ENCODE data around the gene YY1AP1.

DNA sequence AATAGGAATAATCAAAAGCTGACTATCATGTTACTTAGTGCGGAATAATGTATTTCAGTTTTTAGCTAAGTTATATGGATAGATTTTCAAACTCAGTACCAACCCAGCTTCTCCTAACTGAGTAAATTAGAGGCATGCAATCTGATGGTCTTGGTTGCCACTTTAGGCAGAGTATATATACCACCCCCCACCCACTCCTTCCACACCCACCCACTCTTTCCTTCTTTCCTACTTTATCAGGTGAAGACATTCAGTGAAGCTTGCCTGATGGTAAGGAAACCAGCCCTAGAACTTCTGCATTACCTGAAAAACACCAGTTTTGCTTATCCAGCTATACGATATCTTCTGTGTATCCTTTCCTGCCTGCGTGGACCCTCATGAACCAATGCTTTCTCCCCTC, 36.6 kb upstream of the YY1AP1 start:
- TF ChIP-seq, protein P1, sequence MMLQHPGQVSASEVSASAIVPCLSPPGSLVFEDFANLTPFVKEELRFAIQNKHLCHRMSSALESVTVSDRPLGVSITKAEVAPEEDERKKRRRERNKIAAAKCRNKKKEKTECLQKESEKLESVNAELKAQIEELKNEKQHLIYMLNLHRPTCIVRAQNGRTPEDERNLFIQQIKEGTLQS (IDR thresholded peaks at IDR 0.05): no peak
- TF ChIP-seq, protein P2, sequence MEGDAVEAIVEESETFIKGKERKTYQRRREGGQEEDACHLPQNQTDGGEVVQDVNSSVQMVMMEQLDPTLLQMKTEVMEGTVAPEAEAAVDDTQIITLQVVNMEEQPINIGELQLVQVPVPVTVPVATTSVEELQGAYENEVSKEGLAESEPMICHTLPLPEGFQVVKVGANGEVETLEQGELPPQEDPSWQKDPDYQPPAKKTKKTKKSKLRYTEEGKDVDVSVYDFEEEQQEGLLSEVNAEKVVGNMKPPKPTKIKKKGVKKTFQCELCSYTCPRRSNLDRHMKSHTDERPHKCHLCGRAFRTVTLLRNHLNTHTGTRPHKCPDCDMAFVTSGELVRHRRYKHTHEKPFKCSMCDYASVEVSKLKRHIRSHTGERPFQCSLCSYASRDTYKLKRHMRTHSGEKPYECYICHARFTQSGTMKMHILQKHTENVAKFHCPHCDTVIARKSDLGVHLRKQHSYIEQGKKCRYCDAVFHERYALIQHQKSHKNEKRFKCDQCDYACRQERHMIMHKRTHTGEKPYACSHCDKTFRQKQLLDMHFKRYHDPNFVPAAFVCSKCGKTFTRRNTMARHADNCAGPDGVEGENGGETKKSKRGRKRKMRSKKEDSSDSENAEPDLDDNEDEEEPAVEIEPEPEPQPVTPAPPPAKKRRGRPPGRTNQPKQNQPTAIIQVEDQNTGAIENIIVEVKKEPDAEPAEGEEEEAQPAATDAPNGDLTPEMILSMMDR (IDR thresholded peaks at IDR 0.05 in 2 of 3, conservative IDR thresholded peaks at IDR 0.05 in 1 of 3; ENCODE audit: borderline replicate concordance in 1 of 3, insufficient read depth in 1 of 3, low read depth in 2 of 3, low read length in 2 of 3): no peak
- TF ChIP-seq POLR2A (IDR thresholded peaks at IDR 0.05; ENCODE audit: borderline replicate concordance, extremely low read depth, insufficient read depth, insufficient read length) (no peak), EZH2 (IDR thresholded peaks at IDR 0.05) (no peak), RAD21 (IDR thresholded peaks at IDR 0.05; ENCODE audit: low read depth) (no peak), TCF7L2 (IDR thresholded peaks at IDR 0.05; ENCODE audit: borderline replicate concordance, extremely low read depth, insufficient read depth, insufficient read length) (no peak), YY1 (IDR thresholded peaks at IDR 0.05; ENCODE audit: extremely low read depth, insufficient replicate concordance, low read depth, low read length) (no peak), SIN3A (IDR thresholded peaks at IDR 0.05; ENCODE audit: low read depth) (no peak), POLR2AphosphoS5 (IDR thresholded peaks at IDR 0.05; ENCODE audit: low read depth, low read length) (no peak), CEBPB (IDR thresholded peaks at IDR 0.05; ENCODE audit: low read depth) (no peak)
- TF ChIP-seq, protein P3, sequence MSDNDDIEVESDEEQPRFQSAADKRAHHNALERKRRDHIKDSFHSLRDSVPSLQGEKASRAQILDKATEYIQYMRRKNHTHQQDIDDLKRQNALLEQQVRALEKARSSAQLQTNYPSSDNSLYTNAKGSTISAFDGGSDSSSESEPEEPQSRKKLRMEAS (IDR thresholded peaks at IDR 0.05): no peak
- TF ChIP-seq, protein P4, sequence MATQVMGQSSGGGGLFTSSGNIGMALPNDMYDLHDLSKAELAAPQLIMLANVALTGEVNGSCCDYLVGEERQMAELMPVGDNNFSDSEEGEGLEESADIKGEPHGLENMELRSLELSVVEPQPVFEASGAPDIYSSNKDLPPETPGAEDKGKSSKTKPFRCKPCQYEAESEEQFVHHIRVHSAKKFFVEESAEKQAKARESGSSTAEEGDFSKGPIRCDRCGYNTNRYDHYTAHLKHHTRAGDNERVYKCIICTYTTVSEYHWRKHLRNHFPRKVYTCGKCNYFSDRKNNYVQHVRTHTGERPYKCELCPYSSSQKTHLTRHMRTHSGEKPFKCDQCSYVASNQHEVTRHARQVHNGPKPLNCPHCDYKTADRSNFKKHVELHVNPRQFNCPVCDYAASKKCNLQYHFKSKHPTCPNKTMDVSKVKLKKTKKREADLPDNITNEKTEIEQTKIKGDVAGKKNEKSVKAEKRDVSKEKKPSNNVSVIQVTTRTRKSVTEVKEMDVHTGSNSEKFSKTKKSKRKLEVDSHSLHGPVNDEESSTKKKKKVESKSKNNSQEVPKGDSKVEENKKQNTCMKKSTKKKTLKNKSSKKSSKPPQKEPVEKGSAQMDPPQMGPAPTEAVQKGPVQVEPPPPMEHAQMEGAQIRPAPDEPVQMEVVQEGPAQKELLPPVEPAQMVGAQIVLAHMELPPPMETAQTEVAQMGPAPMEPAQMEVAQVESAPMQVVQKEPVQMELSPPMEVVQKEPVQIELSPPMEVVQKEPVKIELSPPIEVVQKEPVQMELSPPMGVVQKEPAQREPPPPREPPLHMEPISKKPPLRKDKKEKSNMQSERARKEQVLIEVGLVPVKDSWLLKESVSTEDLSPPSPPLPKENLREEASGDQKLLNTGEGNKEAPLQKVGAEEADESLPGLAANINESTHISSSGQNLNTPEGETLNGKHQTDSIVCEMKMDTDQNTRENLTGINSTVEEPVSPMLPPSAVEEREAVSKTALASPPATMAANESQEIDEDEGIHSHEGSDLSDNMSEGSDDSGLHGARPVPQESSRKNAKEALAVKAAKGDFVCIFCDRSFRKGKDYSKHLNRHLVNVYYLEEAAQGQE (IDR thresholded peaks at IDR 0.05; ENCODE audit: low read depth): no peak
